ENCODE measurements around the gene DDX6. TPM values are rescaled to one million over a fixed set of nuclear protein-coding genes. Genes with fewer than 3 reads are reported as not detected.

Gene DDX6
- total and polyA plus RNA-seq, 2 of the 8 experiments (the other 6 are each of a cell fraction or from before 2014, with no cell fraction given), result 29.8 to 181 TPM

- TF ChIP-seq CHD7 (IDR thresholded peaks at IDR 0.05; ENCODE audit: insufficient replicate concordance, low read length), result no peak
- TF ChIP-seq TCF12 (IDR thresholded peaks at IDR 0.05; ENCODE audit: low read depth, low read length), result no peak
- no peak for TF ChIP-seq KDM4A (IDR thresholded peaks at IDR 0.05; ENCODE audit: low read depth, low read length, severe bottlenecking)
- TF ChIP-seq CHD1 (IDR thresholded peaks at IDR 0.05; ENCODE audit: low read depth, low read length), result no peak
- TF ChIP-seq SP1 (IDR thresholded peaks at IDR 0.05; ENCODE audit: low read depth, low read length), result no peak
- no peak for TF ChIP-seq TAF7 (optimal IDR thresholded peaks at IDR 0.05; ENCODE audit: borderline replicate concordance, low read depth, low read length)
- TF ChIP-seq SRF (IDR thresholded peaks at IDR 0.05; ENCODE audit: low read depth, low read length), result no peak
- TF ChIP-seq ATF2 (IDR thresholded peaks at IDR 0.05; ENCODE audit: low read length), result no peak
- TF ChIP-seq JUND (IDR thresholded peaks at IDR 0.05; ENCODE audit: low read length), result no peak
- no peak for TF ChIP-seq KDM1A (IDR thresholded peaks at IDR 0.05; ENCODE audit: borderline replicate concordance, low read length)
- no peak for TF ChIP-seq CREB1 (IDR thresholded peaks at IDR 0.05)
- TF ChIP-seq BACH1 (IDR thresholded peaks at IDR 0.05; ENCODE audit: low read length), result no peak
Observed at GRCh38 chr11:118706546-118706825, 84.5 kb downstream of the DDX6 start (continued).
